Keratinocyte (primary cell): ENCODE data around the gene P4HB. TPM values are rescaled to one million over a fixed set of nuclear protein-coding genes. Genes with fewer than 3 reads are reported as not detected.
A peak's percentile ranks its signal among the peaks of the same experiment; 100 is the strongest.

Experiments
- DNase-seq: peaks from one replicate; pipeline ENCODE4 v3.0.0-alpha.2; 2011; ENCODE audit warnings: low read depth, missing footprints, low spot score
- FAIRE-seq: peaks from 2 replicates; lab custom pipeline; 2011; peaks lifted over from hg19 to GRCh38; lab: Jason Lieb, UNC
- H2AFZ ChIP-seq: 2 replicates; pipeline ENCODE4 v1.6.0; 2012; ENCODE audit warnings: low read length, control low read depth, inconsistent platforms; ENCODE audit not compliant: control insufficient read depth
- H3K27ac ChIP-seq: 2 replicates; pipeline ENCODE4 v1.5.1; 2011; ENCODE audit warnings: low read length; ENCODE audit not compliant: control insufficient read depth, insufficient read depth
- H3K27me3 ChIP-seq: 3 replicates; pipeline ENCODE4 v1.6.0; 2011; ENCODE audit warnings: low read length; ENCODE audit not compliant: control insufficient read depth, insufficient read depth; ENCODE audit errors: extremely low read depth
- H3K36me3 ChIP-seq, 2 experiments: 2 replicates in 1 of 2; 3 replicates in 1 of 2; pipeline ENCODE4 v1.5.1; 2011; ENCODE audit warnings: low read length in 2 of 2, mild to moderate bottlenecking in 1 of 2; ENCODE audit not compliant: control insufficient read depth in 2 of 2, insufficient read depth in 2 of 2; ENCODE audit errors: extremely low read depth in 1 of 2
- H3K4me1 ChIP-seq: 3 replicates; pipeline ENCODE4 v1.5.1; 2011; ENCODE audit warnings: low read length; ENCODE audit not compliant: control insufficient read depth, insufficient read depth; ENCODE audit errors: extremely low read depth
- H3K4me2 ChIP-seq: 3 replicates; pipeline ENCODE4 v1.6.0; 2011; ENCODE audit warnings: low read depth, low read length; ENCODE audit not compliant: control insufficient read depth, insufficient read depth; ENCODE audit errors: extremely low read depth
- H3K4me3 ChIP-seq, 3 experiments: fragments of 200-600 bp in 1 of 3; sonication (generic) in 1 of 3; 2 replicates in 2 of 3; 3 replicates in 1 of 3; pipeline ENCODE4 v1.5.1; 2011 to 2016; ENCODE audit warnings: low read length in 3 of 3, mild to moderate bottlenecking in 3 of 3, control low read depth in 2 of 3, inconsistent platforms in 1 of 3, low read depth in 1 of 3, mixed read lengths in 1 of 3, mixed run types in 1 of 3, moderate library complexity in 1 of 3; ENCODE audit not compliant: control insufficient read depth in 2 of 3, insufficient read depth in 2 of 3; ENCODE audit errors: extremely low read depth in 1 of 3
- H3K79me2 ChIP-seq: 2 replicates; pipeline ENCODE4 v1.6.0; 2012; ENCODE audit warnings: low read length; ENCODE audit not compliant: control insufficient read depth, insufficient read depth
- H3K9ac ChIP-seq: 3 replicates; pipeline ENCODE4 v1.6.0; 2011; ENCODE audit warnings: low read length; ENCODE audit not compliant: control insufficient read depth, insufficient read depth; ENCODE audit errors: extremely low read depth
- H3K9me1 ChIP-seq: 3 replicates; pipeline ENCODE4 v1.6.0; 2011; ENCODE audit warnings: low read length; ENCODE audit not compliant: control insufficient read depth, insufficient read depth; ENCODE audit errors: extremely low read depth
- H3K9me3 ChIP-seq: 2 replicates; pipeline ENCODE4 v1.5.1; 2012; ENCODE audit warnings: low read depth, low read length; ENCODE audit not compliant: control insufficient read depth
- H4K20me1 ChIP-seq: 3 replicates; pipeline ENCODE4 v1.6.0; 2011; ENCODE audit warnings: low read length; ENCODE audit not compliant: control insufficient read depth, insufficient read depth; ENCODE audit errors: extremely low read depth
- CTCF ChIP-seq, 3 experiments: IDR thresholded peaks in 1 of 3; conservative IDR thresholded peaks in 1 of 3; optimal IDR thresholded peaks in 1 of 3; 2 replicates in 2 of 3; 3 replicates in 1 of 3; pipeline versions ENCODE3 to v1.5.1; 2011; ENCODE audit warnings: low read length in 3 of 3, mild to moderate bottlenecking in 3 of 3, moderate library complexity in 2 of 3, control low read depth in 1 of 3, inconsistent platforms in 1 of 3; ENCODE audit not compliant: insufficient read depth in 2 of 3; ENCODE audit errors: extremely low read depth in 1 of 3
- EZH2 ChIP-seq: IDR thresholded peaks from one replicate; pipeline ENCODE4 v1.6.1; 2012; ENCODE audit warnings: inconsistent platforms, mild to moderate bottlenecking, low read length, moderate library complexity
- dilution Hi-C: fragments of 300-500 bp; cut with MboI; formaldehyde crosslinking; loops from one replicate; pipeline ENCODE4 v1.7.0; 2020; ENCODE audit warnings: low sequenced_read_pairs; ENCODE audit not compliant: extremely low pct_ligation_motif_present
- polyA plus RNA-seq, 5 experiments: library from polyadenylated mRNA; depleted of rRNA in 3 of 5; stranded (reverse) in 3 of 5; stranded (forward) in 1 of 5; unstranded in 1 of 5; fragments of >200 nt; gene quantifications; 1 replicate in 1 of 5; 2 replicates in 3 of 5; 3 replicates in 1 of 5; pipeline versions ENCODE4 v1.2.1 to v1.2.3, GENCODE V29; 2011 to 2012; ENCODE audit warnings: missing spikeins in 2 of 5, low read depth in 1 of 5, low replicate concordance in 1 of 5

P4HB gene
- polyA plus RNA-seq, 1 donor (not counting 4 experiments of a cell fraction or from before 2014, with no cell fraction given) = 149 TPM

GRCh38 chr17:81866440-81867169 is 6.3 kb upstream of the P4HB start:
- H3K79me2 ChIP-seq = peaks cover 57% of the 10 kb centered on the region
- H3K27me3 ChIP-seq = no peaks in the 10 kb centered on the region
- H3K4me3 ChIP-seq = no peak overlapping the region
- TF ChIP-seq EZH2 (no peak), CTCF (optimal IDR thresholded peaks at IDR 0.05 in 1 of 3, IDR thresholded peaks at IDR 0.05 in 1 of 3, conservative IDR thresholded peaks at IDR 0.05 in 1 of 3; ENCODE audit: extremely low read depth in 1 of 3, insufficient read depth in 2 of 3, low read length in 3 of 3) (no peak)
- DNase-seq (no peak), FAIRE-seq (no peak)
- H3K9me3 ChIP-seq = no peaks in the 10 kb centered on the region
- peak overlapping the region; percentile 15 for H3K9ac ChIP-seq
- no peak overlapping the region for H3K27ac ChIP-seq
- peaks cover 7% of the 10 kb centered on the region for H3K9me1 ChIP-seq
- peaks cover 19% of the 10 kb centered on the region for H4K20me1 ChIP-seq
- dilution Hi-C loops = no loop called here
- peaks cover 40% of the 10 kb centered on the region for H3K4me1 ChIP-seq
- H2AFZ ChIP-seq = no peak overlapping the region
- H3K36me3 ChIP-seq = peaks cover 21 to 38% of the 10 kb centered on the region in 2 experiments
- no peak overlapping the region for H3K4me2 ChIP-seq

GRCh38 chr17:81865733-81866439 is 5.6 kb upstream of the P4HB start:
- Histone ChIP-seq H3K36me3 (peaks cover 21 to 38% of the 10 kb centered on the region in 2 experiments), H3K4me2 (no peak overlapping the region), H3K9me1 (peaks cover 7% of the 10 kb centered on the region), H3K27me3 (no peaks in the 10 kb centered on the region), H2AFZ (no peak overlapping the region), H3K9me3 (no peaks in the 10 kb centered on the region), H3K27ac (no peak overlapping the region), H3K4me3 (no peak overlapping the region), H4K20me1 (peaks cover 19% of the 10 kb centered on the region), H3K4me1 (peaks cover 40% of the 10 kb centered on the region), H3K79me2 (peaks cover 58% of the 10 kb centered on the region), H3K9ac (peak overlapping the region; percentile 19)
- TF ChIP-seq CTCF (optimal IDR thresholded peaks at IDR 0.05 in 1 of 3, IDR thresholded peaks at IDR 0.05 in 1 of 3, conservative IDR thresholded peaks at IDR 0.05 in 1 of 3; ENCODE audit: extremely low read depth in 1 of 3, insufficient read depth in 2 of 3, low read length in 3 of 3) = no peak
- TF ChIP-seq EZH2 = no peak
- DNase-seq (no peak), FAIRE-seq (no peak)
- dilution Hi-C loops = no loop called here
